IPS-NIHi7 (cell line): ENCODE measurements around the gene AGTR1.
"Not testable (repeated sequence)": the region's sequence is repeated elsewhere in the genome, so short reads cannot be mapped to it uniquely, and the experiment has no call there.

Source experiments
- DNase-seq: peaks from one replicate; pipeline ENCODE4 v3.0.0; 2012; ENCODE audit warnings: mixed read lengths; ENCODE audit errors: extremely low spot score

Gene AGTR1

GRCh38 chr3:148758303-148758884 is 60.7 kb downstream of the AGTR1 start:
- DNase-seq: no peak

GRCh38 chr3:148759430-148759829 is 61.7 kb downstream of the AGTR1 start:
- DNase-seq: no peak

GRCh38 chr3:148763156-148763680 is 65.5 kb downstream of the AGTR1 start:
- DNase-seq: no peak

- DNase-seq: no peak
Observed at GRCh38 chr3:148763986-148764935, 66.6 kb downstream of the AGTR1 start.

- DNase-seq: no peak
Observed at GRCh38 chr3:148772361-148772760, 74.7 kb downstream of the AGTR1 start.

- DNase-seq: no peak
Observed at GRCh38 chr3:148772835-148773234, 75.1 kb downstream of the AGTR1 start.

GRCh38 chr3:148773805-148774204 is 76.1 kb downstream of the AGTR1 start:
- DNase-seq: no peak

GRCh38 chr3:148778926-148779325 is 81.2 kb downstream of the AGTR1 start:
- DNase-seq: no peak

GRCh38 chr3:148785026-148785425 is 87.3 kb downstream of the AGTR1 start:
- DNase-seq: not testable (repeated sequence)

GRCh38 chr3:148786159-148786558 is 88.5 kb downstream of the AGTR1 start:
- DNase-seq: not testable (repeated sequence)

GRCh38 chr3:148789146-148789545 is 91.4 kb downstream of the AGTR1 start:
- peak; percentile 20 for DNase-seq

- DNase-seq: no peak
Observed at GRCh38 chr3:148789906-148790305, 92.2 kb downstream of the AGTR1 start.

GRCh38 chr3:148790370-148790769 is 92.7 kb downstream of the AGTR1 start:
- DNase-seq: no peak

GRCh38 chr3:148790851-148791735 is 93.4 kb downstream of the AGTR1 start:
- no peak for DNase-seq

- DNase-seq: no peak
Observed at GRCh38 chr3:148791920-148792319, 94.2 kb downstream of the AGTR1 start.

GRCh38 chr3:148792516-148792915 is 94.8 kb downstream of the AGTR1 start:
- no peak for DNase-seq
